Ascending aorta (tissue), 2 donors: ENCODE results near the gene OCEL1. TPM values are rescaled to one million over a fixed set of nuclear protein-coding genes. Genes with fewer than 3 reads are reported as not detected.

Experiments
- DNase-seq, 2 donors: peaks; one replicate each; pipeline ENCODE4 v3.0.0-alpha.2; 2019; ENCODE audit warnings: low spot score in 2 of 2
- H3K27ac ChIP-seq, 2 donors: fragments of 200-600 bp; sonication (generic); one replicate each; pipeline ENCODE4 v1.5.1; 2016 to 2017; ENCODE audit warnings: mild to moderate bottlenecking in 1 of 2
- H3K27me3 ChIP-seq: fragments of 200-600 bp; sonication (generic); one replicate; pipeline ENCODE4 v1.5.1; 2017
- H3K36me3 ChIP-seq, 2 donors: fragments of 200-600 bp; sonication (generic); one replicate each; pipeline ENCODE4 v1.5.1; 2016
- H3K4me1 ChIP-seq, 2 donors: fragments of 200-600 bp; sonication (generic); one replicate each; pipeline ENCODE4 v1.5.1; 2016 to 2017; ENCODE audit warnings: mild to moderate bottlenecking in 1 of 2
- H3K4me3 ChIP-seq, 2 donors: fragments of 200-600 bp; sonication (generic); one replicate each; pipeline ENCODE4 v1.5.1; 2016 to 2017; ENCODE audit warnings: mild to moderate bottlenecking in 1 of 2
- H3K9me3 ChIP-seq, 2 donors: fragments of 200-600 bp; sonication (generic); one replicate each; pipeline ENCODE4 v1.5.1; 2016
- intact Hi-C: fragments of 100-400 bp; cut with DNase I; formaldehyde crosslinking; loops from one replicate; pipeline ENCODE4 v1.15.1; 2023
- total RNA-seq: library from RNA; depleted of rRNA; stranded (reverse); fragments of >200 nt; gene quantifications from one replicate; pipeline ENCODE4 v1.1.0, GENCODE V29; 2016
- TF ChIP-seq, protein P1 (sequence below), 3 experiments: fragments of 200-600 bp in 2 of 3; fragments of 450-650 bp in 1 of 3; sonication (generic) in 2 of 3; IDR thresholded peaks; one replicate each; pipeline ENCODE4 v1.5.1; 2016 to 2019; ENCODE audit warnings: antibody characterized with exemption in 3 of 3, mild to moderate bottlenecking in 1 of 3, moderate library complexity in 1 of 3

The OCEL1 gene
- total RNA-seq, 1 donor from 2014 or later = 13.7 TPM

DNA sequence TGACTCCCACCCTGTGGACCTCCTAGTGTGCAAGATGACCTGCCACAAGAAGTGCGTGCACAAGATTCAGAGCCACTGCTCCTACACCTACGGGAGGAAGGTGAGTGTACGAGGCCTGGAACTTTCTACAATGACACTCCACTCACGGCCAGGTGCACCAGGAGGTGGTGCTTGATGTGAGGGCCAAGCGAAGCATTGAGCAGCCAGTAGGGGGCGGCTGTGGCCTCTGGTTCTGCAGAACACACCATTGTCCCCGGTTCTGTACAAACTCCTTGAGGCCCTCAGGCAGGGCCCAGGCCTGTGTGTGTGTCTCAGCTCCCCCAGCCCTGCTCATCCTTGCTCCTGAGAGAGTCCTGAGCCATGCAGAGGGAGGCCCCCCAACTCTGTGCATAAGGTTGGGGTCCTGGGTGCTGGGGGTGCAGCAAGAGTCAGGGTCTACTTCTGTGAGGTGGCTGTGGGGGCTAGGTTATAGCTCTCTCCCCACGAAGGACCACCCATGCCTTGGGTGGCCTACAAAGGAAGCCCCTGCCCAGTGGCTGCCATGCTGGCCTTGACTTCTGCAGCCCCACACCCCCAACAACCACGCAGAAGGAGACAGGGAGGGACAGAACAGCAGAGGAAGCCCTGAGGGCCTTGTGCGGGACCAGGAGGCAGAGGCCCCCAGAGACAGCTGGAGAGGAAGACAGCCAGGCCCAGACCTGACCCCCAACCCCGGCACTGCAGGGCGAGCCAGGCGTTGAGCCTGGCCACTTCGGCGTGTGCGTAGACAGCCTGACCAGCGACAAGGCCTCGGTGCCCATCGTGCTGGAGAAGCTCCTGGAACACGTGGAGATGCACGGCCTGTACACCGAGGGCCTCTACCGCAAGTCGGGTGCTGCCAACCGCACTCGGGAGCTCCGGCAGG lies 20.5 kb upstream of the OCEL1 start:
- H3K36me3 ChIP-seq = peaks cover 80 to 93% of the 10 kb centered on the region in 2 donors
- no peak overlapping the region for H3K27ac ChIP-seq
- no peak overlapping the region for H3K4me3 ChIP-seq
- intact Hi-C loops = loop anchor here (1.0 kb wide), 1 partner anchor 77 kb away; no protein-coding TSS in a partner anchor
- no peaks in the 10 kb centered on the region for H3K9me3 ChIP-seq
- H3K27me3 ChIP-seq = no peaks in the 10 kb centered on the region
- DNase-seq = no peak
- TF ChIP-seq, protein P1, sequence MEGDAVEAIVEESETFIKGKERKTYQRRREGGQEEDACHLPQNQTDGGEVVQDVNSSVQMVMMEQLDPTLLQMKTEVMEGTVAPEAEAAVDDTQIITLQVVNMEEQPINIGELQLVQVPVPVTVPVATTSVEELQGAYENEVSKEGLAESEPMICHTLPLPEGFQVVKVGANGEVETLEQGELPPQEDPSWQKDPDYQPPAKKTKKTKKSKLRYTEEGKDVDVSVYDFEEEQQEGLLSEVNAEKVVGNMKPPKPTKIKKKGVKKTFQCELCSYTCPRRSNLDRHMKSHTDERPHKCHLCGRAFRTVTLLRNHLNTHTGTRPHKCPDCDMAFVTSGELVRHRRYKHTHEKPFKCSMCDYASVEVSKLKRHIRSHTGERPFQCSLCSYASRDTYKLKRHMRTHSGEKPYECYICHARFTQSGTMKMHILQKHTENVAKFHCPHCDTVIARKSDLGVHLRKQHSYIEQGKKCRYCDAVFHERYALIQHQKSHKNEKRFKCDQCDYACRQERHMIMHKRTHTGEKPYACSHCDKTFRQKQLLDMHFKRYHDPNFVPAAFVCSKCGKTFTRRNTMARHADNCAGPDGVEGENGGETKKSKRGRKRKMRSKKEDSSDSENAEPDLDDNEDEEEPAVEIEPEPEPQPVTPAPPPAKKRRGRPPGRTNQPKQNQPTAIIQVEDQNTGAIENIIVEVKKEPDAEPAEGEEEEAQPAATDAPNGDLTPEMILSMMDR (IDR thresholded peaks at IDR 0.05) = peak; percentile 51 to 56 (median 52)
- H3K4me1 ChIP-seq = no peaks in the 10 kb centered on the region

DNA sequence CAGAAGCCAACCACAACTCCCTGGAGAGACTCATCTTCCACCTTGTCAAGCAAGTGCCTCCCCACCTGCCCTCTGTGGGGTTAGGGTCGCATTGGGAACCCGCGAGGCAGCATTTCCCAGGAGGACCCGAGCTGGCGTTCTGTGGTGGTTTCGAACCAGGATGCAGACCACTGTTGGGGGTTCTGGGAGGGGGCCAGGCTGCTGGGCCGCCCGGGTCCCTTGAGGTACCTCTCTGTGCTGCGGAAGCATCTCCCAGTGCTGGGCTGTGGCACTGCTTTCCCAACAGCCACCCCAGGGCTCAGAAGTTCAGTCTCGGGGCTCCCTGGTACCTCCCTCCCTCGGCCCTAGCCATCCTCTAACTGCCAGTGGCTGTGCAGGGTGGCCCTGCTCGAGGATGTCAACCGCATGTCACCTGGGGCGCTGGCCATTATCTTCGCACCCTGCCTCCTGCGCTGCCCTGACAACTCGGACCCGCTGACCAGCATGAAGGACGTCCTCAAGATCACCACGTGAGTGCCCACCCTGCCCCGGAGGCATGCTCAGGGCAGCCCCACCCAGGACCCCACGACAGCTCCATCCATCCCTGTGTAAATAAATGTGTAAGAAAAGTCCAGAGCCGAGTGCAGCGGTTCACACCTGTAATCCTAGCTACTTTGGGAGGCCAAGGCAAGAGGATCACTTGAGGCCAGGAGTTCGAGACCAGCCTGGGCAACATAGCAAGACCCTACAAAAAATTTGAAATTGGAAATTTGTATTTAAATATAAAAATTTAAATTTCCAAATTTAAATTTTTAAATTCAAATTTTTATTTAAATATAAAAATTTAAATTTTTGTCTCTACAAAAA lies 19.1 kb upstream of the OCEL1 start:
- no peak for DNase-seq
- TF ChIP-seq, protein P1 (IDR thresholded peaks at IDR 0.05) = no peak
- Histone ChIP-seq H3K4me1 (no peaks in the 10 kb centered on the region), H3K27me3 (no peaks in the 10 kb centered on the region), H3K4me3 (no peak overlapping the region), H3K27ac (no peak overlapping the region), H3K36me3 (peaks cover 80 to 92% of the 10 kb centered on the region in 2 donors), H3K9me3 (no peaks in the 10 kb centered on the region)
- intact Hi-C loops = no loop called here

- H3K4me3 ChIP-seq = no peak overlapping the region
- no peak overlapping the region for H3K27ac ChIP-seq
- intact Hi-C loops = no loop called here
- TF ChIP-seq, protein P1 (IDR thresholded peaks at IDR 0.05) = no peak
- no peaks in the 10 kb centered on the region for H3K27me3 ChIP-seq
- H3K36me3 ChIP-seq = peaks cover 73 to 80% of the 10 kb centered on the region in 2 donors
- H3K4me1 ChIP-seq = peaks cover 0 to under 1% of the 10 kb centered on the region in 2 donors
- H3K9me3 ChIP-seq = no peaks in the 10 kb centered on the region
- no peak for DNase-seq
Measured at GRCh38 chr19:17209126-17210036, 16.6 kb upstream of the OCEL1 start.

- intact Hi-C loops = no loop called here
- H3K4me1 ChIP-seq = peaks cover 0 to 5% of the 10 kb centered on the region in 2 donors
- no peak overlapping the region for H3K4me3 ChIP-seq
- no peaks in the 10 kb centered on the region for H3K27me3 ChIP-seq
- H3K27ac ChIP-seq = no peak overlapping the region
- TF ChIP-seq, protein P1 (IDR thresholded peaks at IDR 0.05) = no peak
- peaks cover 70 to 75% of the 10 kb centered on the region in 2 donors for H3K36me3 ChIP-seq
- no peak for DNase-seq
- H3K9me3 ChIP-seq = no peaks in the 10 kb centered on the region
Measured at GRCh38 chr19:17210296-17210695, 15.7 kb upstream of the OCEL1 start.
